ENCODE measurements around the gene ZCCHC9. TPM values are rescaled to one million over a fixed set of nuclear protein-coding genes. Genes with fewer than 3 reads are reported as not detected.
"Not testable (repeated sequence)": the region's sequence is repeated elsewhere in the genome, so short reads cannot be mapped to it uniquely, and the experiment has no call there.

ZCCHC9 gene
- total RNA-seq, 4 donors from 2014 or later, result 10.0 to 36.2 (median 28.2) TPM

DNA sequence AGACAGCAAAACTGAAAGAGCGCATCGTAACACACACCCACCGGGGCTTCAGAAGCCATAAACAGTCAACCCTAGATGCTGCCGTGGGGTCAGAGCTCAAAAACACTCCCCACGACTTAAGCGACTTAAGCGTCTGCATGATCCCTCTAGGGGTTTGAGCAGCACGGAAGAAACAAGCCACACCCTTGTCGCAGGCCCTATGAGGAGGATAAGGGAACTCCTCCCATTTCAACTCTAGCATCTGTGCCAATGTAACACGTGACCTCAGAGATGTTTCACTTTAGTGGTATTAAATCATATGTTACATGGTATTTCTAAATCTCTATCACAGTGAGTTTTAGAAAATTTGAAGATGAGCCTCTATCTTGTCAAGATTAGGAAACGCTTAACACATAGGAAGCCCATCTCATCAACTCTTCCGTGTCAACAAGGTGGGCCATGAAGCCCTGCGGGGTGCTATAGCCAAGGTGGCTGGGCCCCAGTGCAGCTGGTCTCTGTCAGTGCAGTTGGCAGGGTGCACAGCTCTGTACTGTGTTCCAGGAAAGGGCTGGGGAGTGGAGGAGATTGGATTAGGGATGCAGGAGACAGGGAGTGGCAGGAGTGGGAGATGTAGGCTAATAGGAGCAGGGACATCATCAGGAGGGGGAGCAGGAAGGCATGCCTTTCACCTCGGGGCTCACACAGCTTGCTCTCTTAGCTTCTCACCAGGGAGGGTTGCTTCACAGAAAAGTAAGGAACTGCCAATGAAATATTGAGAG lies 33.1 kb downstream of the ZCCHC9 start:
- intact Hi-C loops (cut with DNase I; ENCODE audit: low total_unique reads), result no loop called here
- DNase-seq, result peak in 1 of 2 donors; percentile 19
- no peaks in the 10 kb centered on the region for H3K9me3 ChIP-seq
- no peaks in the 10 kb centered on the region for H3K36me3 ChIP-seq
- no peak for TF ChIP-seq CTCF (IDR thresholded peaks at IDR 0.05)
- TF ChIP-seq POLR2A (IDR thresholded peaks at IDR 0.05), result no peak
- no peaks in the 10 kb centered on the region for H3K4me1 ChIP-seq
- H3K4me3 ChIP-seq, result no peak overlapping the region
- H3K27me3 ChIP-seq, result no peaks in the 10 kb centered on the region
- H3K27ac ChIP-seq, result no peak overlapping the region

DNA sequence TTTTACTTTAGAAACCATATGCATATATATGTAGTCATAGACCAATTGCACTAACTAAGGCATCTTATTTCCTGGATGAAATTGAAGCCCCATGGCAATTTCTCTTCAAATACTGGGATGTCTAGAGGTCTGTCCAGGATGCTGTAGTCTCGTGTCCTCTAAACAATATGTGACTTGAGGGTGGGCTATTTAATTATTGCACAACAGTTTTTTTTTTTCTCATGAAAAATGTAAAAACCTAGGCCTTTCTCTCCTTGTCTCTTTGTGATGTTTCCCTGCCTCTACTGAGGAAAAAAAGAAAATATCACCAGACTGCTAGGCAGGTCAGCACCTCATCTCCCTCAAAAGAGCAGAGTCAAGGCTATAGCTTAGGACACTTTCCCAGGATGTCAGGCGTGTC lies 34.6 kb downstream of the ZCCHC9 start:
- Histone ChIP-seq H3K4me3 (no peak overlapping the region), H3K27me3 (no peaks in the 10 kb centered on the region), H3K4me1 (no peaks in the 10 kb centered on the region), H3K9me3 (no peaks in the 10 kb centered on the region), H3K36me3 (no peaks in the 10 kb centered on the region), H3K27ac (no peak overlapping the region)
- no peak for DNase-seq
- TF ChIP-seq CTCF (IDR thresholded peaks at IDR 0.05) (no peak), POLR2A (IDR thresholded peaks at IDR 0.05) (no peak)
- intact Hi-C loops (cut with DNase I; ENCODE audit: low total_unique reads), result no loop called here

DNA sequence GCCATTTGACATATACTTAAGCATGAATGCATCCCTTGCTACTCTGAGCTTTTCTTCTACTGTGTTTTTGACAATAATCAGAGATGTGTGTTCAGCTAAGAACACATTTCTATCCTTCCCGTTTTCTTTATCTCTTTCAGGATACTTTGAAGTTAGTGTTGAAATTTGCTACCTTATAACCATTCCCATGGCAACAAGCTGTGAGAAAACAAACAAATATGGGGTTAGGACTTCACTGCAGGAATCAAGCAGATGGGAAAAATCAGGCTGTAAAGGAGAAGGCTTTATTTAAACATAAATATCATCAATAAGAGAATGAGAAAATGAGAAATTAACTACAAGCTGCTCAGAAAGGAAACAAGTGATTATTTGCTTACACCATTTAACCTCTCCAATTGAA lies 35.2 kb downstream of the ZCCHC9 start:
- Histone ChIP-seq H3K4me1 (no peaks in the 10 kb centered on the region), H3K36me3 (no peaks in the 10 kb centered on the region), H3K9me3 (no peaks in the 10 kb centered on the region), H3K4me3 (no peak overlapping the region), H3K27ac (no peak overlapping the region), H3K27me3 (no peaks in the 10 kb centered on the region)
- intact Hi-C loops (cut with DNase I; ENCODE audit: low total_unique reads), result no loop called here
- TF ChIP-seq POLR2A (IDR thresholded peaks at IDR 0.05) (no peak), CTCF (IDR thresholded peaks at IDR 0.05) (no peak)
- DNase-seq, result no peak

GRCh38 chr5:81337803-81338202 lies 36.4 kb downstream of the ZCCHC9 start:
- H3K27ac ChIP-seq, result no peak overlapping the region
- H3K4me3 ChIP-seq, result no peak overlapping the region
- no peaks in the 10 kb centered on the region for H3K4me1 ChIP-seq
- H3K36me3 ChIP-seq, result no peaks in the 10 kb centered on the region
- no peaks in the 10 kb centered on the region for H3K9me3 ChIP-seq
- intact Hi-C loops (cut with DNase I; ENCODE audit: low total_unique reads), result no loop called here
- H3K27me3 ChIP-seq, result no peaks in the 10 kb centered on the region
- no peak for DNase-seq
- TF ChIP-seq POLR2A (IDR thresholded peaks at IDR 0.05), result no peak
- no peak for TF ChIP-seq CTCF (IDR thresholded peaks at IDR 0.05)

DNA sequence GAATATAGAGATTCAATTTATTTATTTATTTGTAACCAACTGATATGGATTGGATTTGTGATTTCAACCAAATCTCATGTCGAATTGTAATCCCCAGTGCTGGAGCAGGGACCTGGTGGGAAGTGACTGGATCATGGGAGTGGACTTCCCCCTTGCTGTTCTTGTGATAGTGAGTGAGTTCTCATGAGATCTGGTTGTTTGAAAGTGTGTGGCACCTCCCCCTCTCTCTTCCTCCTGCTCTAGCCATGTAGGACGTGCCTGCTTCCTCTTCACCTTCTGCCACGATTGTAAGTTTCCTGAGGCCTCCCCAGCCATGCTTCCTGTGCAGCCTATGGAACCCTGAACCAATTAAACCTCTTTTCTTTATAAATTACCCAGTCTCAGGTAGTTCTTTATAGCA lies 36.8 kb downstream of the ZCCHC9 start:
- intact Hi-C loops (cut with DNase I; ENCODE audit: low total_unique reads); H3K4me1 ChIP-seq; DNase-seq; H3K27me3 ChIP-seq; H3K27ac ChIP-seq; H3K36me3 ChIP-seq; H3K4me3 ChIP-seq; H3K9me3 ChIP-seq: not testable (repeated sequence)

GRCh38 chr5:81344736-81345135 lies 43.3 kb downstream of the ZCCHC9 start:
- H3K36me3 ChIP-seq, result no peaks in the 10 kb centered on the region
- intact Hi-C loops (cut with DNase I; ENCODE audit: low total_unique reads), result no loop called here
- no peaks in the 10 kb centered on the region for H3K4me1 ChIP-seq
- H3K27ac ChIP-seq, result no peak overlapping the region
- no peak overlapping the region for H3K4me3 ChIP-seq
- TF ChIP-seq POLR2A (IDR thresholded peaks at IDR 0.05) (no peak), CTCF (IDR thresholded peaks at IDR 0.05) (no peak)
- H3K9me3 ChIP-seq, result no peaks in the 10 kb centered on the region
- no peaks in the 10 kb centered on the region for H3K27me3 ChIP-seq
- DNase-seq, result no peak

All from uterus (tissue), 4 donors.